HTERT RPE-1 (cell line): ENCODE measurements around the gene RAPGEF6.
"Not testable (repeated sequence)": the region's sequence is repeated elsewhere in the genome, so short reads cannot be mapped to it uniquely, and the experiment has no call there.

ENCODE experiments used
- in situ Hi-C: fragments of 300-500 bp; cut with MboI; formaldehyde crosslinking; loops from 4 replicates; pipeline ENCODE4 v1.14.3; 2020; ENCODE audit warnings: low sequenced_read_pairs

The RAPGEF6 gene

GRCh38 chr5:131509801-131510200, 125.2 kb downstream of the RAPGEF6 start:
- in situ Hi-C loops: no loop called here

- in situ Hi-C loops: no loop called here
Observed at GRCh38 chr5:131505237-131505908, 129.7 kb downstream of the RAPGEF6 start.

GRCh38 chr5:131496400-131496713, 138.7 kb downstream of the RAPGEF6 start:
- in situ Hi-C loops: no loop called here

- in situ Hi-C loops: no loop called here
Observed at GRCh38 chr5:131495536-131496399, 139.3 kb downstream of the RAPGEF6 start.

- in situ Hi-C loops: no loop called here
Observed at GRCh38 chr5:131491749-131492148, 143.3 kb downstream of the RAPGEF6 start.

GRCh38 chr5:131488463-131488862, 146.6 kb downstream of the RAPGEF6 start:
- in situ Hi-C loops: no loop called here

GRCh38 chr5:131487371-131487770, 147.7 kb downstream of the RAPGEF6 start:
- in situ Hi-C loops: not testable (repeated sequence)

GRCh38 chr5:131482617-131483016, 152.4 kb downstream of the RAPGEF6 start:
- in situ Hi-C loops: no loop called here

- in situ Hi-C loops: no loop called here
Observed at GRCh38 chr5:131481569-131481968, 153.5 kb downstream of the RAPGEF6 start.

GRCh38 chr5:131475541-131475941, 159.5 kb downstream of the RAPGEF6 start:
- in situ Hi-C loops: no loop called here

- in situ Hi-C loops: no loop called here
Observed at GRCh38 chr5:131473731-131474130, 161.3 kb downstream of the RAPGEF6 start.

- in situ Hi-C loops: no loop called here
Observed at GRCh38 chr5:131466171-131466766, 168.8 kb downstream of the RAPGEF6 start.

- in situ Hi-C loops: no loop called here
Observed at GRCh38 chr5:131463656-131464055, 171.4 kb downstream of the RAPGEF6 start.

GRCh38 chr5:131462454-131462853, 172.6 kb downstream of the RAPGEF6 start:
- in situ Hi-C loops: no loop called here

GRCh38 chr5:131461742-131462141, 173.3 kb downstream of the RAPGEF6 start:
- in situ Hi-C loops: no loop called here

- in situ Hi-C loops: no loop called here
Observed at GRCh38 chr5:131460867-131461572, 174.0 kb downstream of the RAPGEF6 start.

- in situ Hi-C loops: no loop called here
Observed at GRCh38 chr5:131460133-131460532, 174.9 kb downstream of the RAPGEF6 start.

GRCh38 chr5:131459216-131459615, 175.8 kb downstream of the RAPGEF6 start:
- in situ Hi-C loops: no loop called here

GRCh38 chr5:131457193-131457592, 177.8 kb downstream of the RAPGEF6 start:
- in situ Hi-C loops: no loop called here

- in situ Hi-C loops: no loop called here
Observed at GRCh38 chr5:131450941-131451340, 184.1 kb downstream of the RAPGEF6 start.

- in situ Hi-C loops: no loop called here
Observed at GRCh38 chr5:131441184-131441583, 193.8 kb downstream of the RAPGEF6 start.
